Measurements from ENCODE around the gene KLHL36. TPM values are rescaled to one million over a fixed set of nuclear protein-coding genes. Genes with fewer than 3 reads are reported as not detected.

The KLHL36 gene
- total RNA-seq, 1 experiment from 2014 or later, result 22.0 TPM

GRCh38 chr16:84641643-84642358, 6.5 kb upstream of the KLHL36 start:
- H3K4me3 ChIP-seq (ENCODE audit: low read depth, low read length, poor library complexity, severe bottlenecking), result no peak overlapping the region
- DNase-seq (ENCODE audit: low spot score), result no peak
- no peaks in the 10 kb centered on the region for H3K36me3 ChIP-seq (ENCODE audit: insufficient read depth, low read length, poor library complexity, severe bottlenecking)
- no peaks in the 10 kb centered on the region for H3K9me3 ChIP-seq (ENCODE audit: low read depth, low read length, poor library complexity, severe bottlenecking)
- no peaks in the 10 kb centered on the region for H3K4me1 ChIP-seq (ENCODE audit: insufficient read depth, low read length, poor library complexity, severe bottlenecking)
- H3K27ac ChIP-seq (ENCODE audit: low read depth, low read length, poor library complexity, severe bottlenecking), result no peak overlapping the region
- BruUV-seq (replicated peaks), result no TSS peak
- ChIA-PET CTCF (no interaction called here), POLR2A (ENCODE audit: low non-redundant PET) (no interaction called here)
- no peak for TF ChIP-seq EZH2 (IDR thresholded peaks at IDR 0.05; ENCODE audit: borderline replicate concordance, low read depth, low read length, poor library complexity, severe bottlenecking)
- TF ChIP-seq, protein P1, sequence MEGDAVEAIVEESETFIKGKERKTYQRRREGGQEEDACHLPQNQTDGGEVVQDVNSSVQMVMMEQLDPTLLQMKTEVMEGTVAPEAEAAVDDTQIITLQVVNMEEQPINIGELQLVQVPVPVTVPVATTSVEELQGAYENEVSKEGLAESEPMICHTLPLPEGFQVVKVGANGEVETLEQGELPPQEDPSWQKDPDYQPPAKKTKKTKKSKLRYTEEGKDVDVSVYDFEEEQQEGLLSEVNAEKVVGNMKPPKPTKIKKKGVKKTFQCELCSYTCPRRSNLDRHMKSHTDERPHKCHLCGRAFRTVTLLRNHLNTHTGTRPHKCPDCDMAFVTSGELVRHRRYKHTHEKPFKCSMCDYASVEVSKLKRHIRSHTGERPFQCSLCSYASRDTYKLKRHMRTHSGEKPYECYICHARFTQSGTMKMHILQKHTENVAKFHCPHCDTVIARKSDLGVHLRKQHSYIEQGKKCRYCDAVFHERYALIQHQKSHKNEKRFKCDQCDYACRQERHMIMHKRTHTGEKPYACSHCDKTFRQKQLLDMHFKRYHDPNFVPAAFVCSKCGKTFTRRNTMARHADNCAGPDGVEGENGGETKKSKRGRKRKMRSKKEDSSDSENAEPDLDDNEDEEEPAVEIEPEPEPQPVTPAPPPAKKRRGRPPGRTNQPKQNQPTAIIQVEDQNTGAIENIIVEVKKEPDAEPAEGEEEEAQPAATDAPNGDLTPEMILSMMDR (conservative IDR thresholded peaks at IDR 0.05; ENCODE audit: low read depth, low read length), result no peak
- H3K27me3 ChIP-seq (replicated peaks; ENCODE audit: insufficient read depth, low read depth, low read length, poor library complexity), result no peaks in the 10 kb centered on the region
- intact Hi-C loops (cut with micrococcal nuclease; ENCODE audit: unreplicated experiment), result no loop called here

GRCh38 chr16:84643180-84643583, 5.1 kb upstream of the KLHL36 start:
- H3K36me3 ChIP-seq (ENCODE audit: insufficient read depth, low read length, poor library complexity, severe bottlenecking), result no peaks in the 10 kb centered on the region
- H3K27me3 ChIP-seq (replicated peaks; ENCODE audit: insufficient read depth, low read depth, low read length, poor library complexity), result no peaks in the 10 kb centered on the region
- intact Hi-C loops (cut with micrococcal nuclease; ENCODE audit: unreplicated experiment), result no loop called here
- H3K4me1 ChIP-seq (ENCODE audit: insufficient read depth, low read length, poor library complexity, severe bottlenecking), result peaks cover 6% of the 10 kb centered on the region
- no TSS peak for BruUV-seq (replicated peaks)
- POLR2A ChIA-PET (ENCODE audit: low non-redundant PET), result interaction anchor here (0.9 kb wide), 1 partner anchor 43 kb away, joined by 4 read pairs; no protein-coding TSS in a partner anchor
- TF ChIP-seq, protein P1 (conservative IDR thresholded peaks at IDR 0.05; ENCODE audit: low read depth, low read length), result no peak
- no peak for TF ChIP-seq EZH2 (IDR thresholded peaks at IDR 0.05; ENCODE audit: borderline replicate concordance, low read depth, low read length, poor library complexity, severe bottlenecking)
- H3K4me3 ChIP-seq (ENCODE audit: low read depth, low read length, poor library complexity, severe bottlenecking), result no peak overlapping the region
- H3K9me3 ChIP-seq (ENCODE audit: low read depth, low read length, poor library complexity, severe bottlenecking), result no peaks in the 10 kb centered on the region
- H3K27ac ChIP-seq (ENCODE audit: low read depth, low read length, poor library complexity, severe bottlenecking), result no peak overlapping the region
- DNase-seq (ENCODE audit: low spot score), result no peak
- CTCF ChIA-PET, result no interaction called here

DNA sequence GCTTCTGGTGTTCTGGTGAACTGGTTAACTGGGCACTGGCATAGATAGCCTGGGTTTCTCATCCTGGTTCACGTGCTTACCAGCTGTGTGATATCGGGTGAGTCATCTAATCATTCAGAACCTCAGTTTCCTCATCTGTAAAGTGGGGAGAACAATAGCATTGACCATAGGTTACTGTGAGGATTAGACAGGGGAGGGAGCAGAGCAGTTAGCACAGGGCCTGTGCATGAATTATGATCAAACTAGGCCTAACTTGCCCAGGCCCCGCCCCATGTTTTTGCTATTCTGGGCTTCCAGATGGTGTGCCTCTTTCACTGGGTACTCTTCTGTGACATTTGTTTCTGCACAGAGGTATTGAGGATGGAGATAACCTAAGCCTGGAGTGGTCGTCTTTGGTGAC, 4.6 kb upstream of the KLHL36 start:
- no peak for TF ChIP-seq EZH2 (IDR thresholded peaks at IDR 0.05; ENCODE audit: borderline replicate concordance, low read depth, low read length, poor library complexity, severe bottlenecking)
- TF ChIP-seq, protein P1 (conservative IDR thresholded peaks at IDR 0.05; ENCODE audit: low read depth, low read length), result no peak
- Histone ChIP-seq H3K4me3 (ENCODE audit: low read depth, low read length, poor library complexity, severe bottlenecking) (no peak overlapping the region), H3K36me3 (ENCODE audit: insufficient read depth, low read length, poor library complexity, severe bottlenecking) (no peaks in the 10 kb centered on the region), H3K9me3 (ENCODE audit: low read depth, low read length, poor library complexity, severe bottlenecking) (no peaks in the 10 kb centered on the region), H3K27ac (ENCODE audit: low read depth, low read length, poor library complexity, severe bottlenecking) (no peak overlapping the region), H3K27me3 (replicated peaks; ENCODE audit: insufficient read depth, low read depth, low read length, poor library complexity) (no peaks in the 10 kb centered on the region), H3K4me1 (ENCODE audit: insufficient read depth, low read length, poor library complexity, severe bottlenecking) (peaks cover 6% of the 10 kb centered on the region)
- DNase-seq (ENCODE audit: low spot score), result no peak
- CTCF ChIA-PET, result no interaction called here
- intact Hi-C loops (cut with micrococcal nuclease; ENCODE audit: unreplicated experiment), result no loop called here
- no TSS peak for BruUV-seq (replicated peaks)
- POLR2A ChIA-PET (ENCODE audit: low non-redundant PET), result interaction anchor here (0.9 kb wide), 1 partner anchor 44 kb away, joined by 4 read pairs; no protein-coding TSS in a partner anchor

Measured in A673 (cell line).